Activated CD4-positive, alpha-beta T cell treated with anti-CD3 and anti-CD28 coated beads, Interleukin-2, amount 10 ng/mL, durations not matched to agents 7 days and 5 days (primary cell): ENCODE measurements around the gene TNNC1. TPM values are rescaled to one million over a fixed set of nuclear protein-coding genes. Genes with fewer than 3 reads are reported as not detected.

Source experiments
- CTCF ChIA-PET: fragments of 350-600 bp; sonication (Branson Sonifier 250); formaldehyde crosslinking; loops from one replicate; lab custom pipeline; 2021; ENCODE audit warnings: antibody characterized with exemption; lab: Charles Lee
- POLR2A ChIA-PET: fragments of 350-600 bp; sonication (Branson Sonifier 250); formaldehyde crosslinking; loops from one replicate; lab custom pipeline; 2021; ENCODE audit warnings: antibody characterized with exemption; lab: Charles Lee
- DNase-seq: peaks from one replicate; pipeline ENCODE4 v3.0.0-alpha.2; 2020
- H3K27ac Mint-ChIP-seq: one replicate; pipeline ENCODE4 v1.8.0; 2021; ENCODE audit warnings: mild to moderate bottlenecking, moderate library complexity, mixed read lengths
- H3K27me3 Mint-ChIP-seq: one replicate; pipeline ENCODE4 v1.8.0; 2021; ENCODE audit warnings: mixed read lengths
- H3K36me3 Mint-ChIP-seq: one replicate; pipeline ENCODE4 v1.8.0; 2021; ENCODE audit warnings: low read depth, mixed read lengths
- H3K4me1 Mint-ChIP-seq: one replicate; pipeline ENCODE4 v1.8.0; 2021; ENCODE audit warnings: mixed read lengths
- H3K4me3 Mint-ChIP-seq: one replicate; pipeline ENCODE4 v1.8.0; 2021; ENCODE audit warnings: mild to moderate bottlenecking, moderate library complexity, mixed read lengths
- H3K9me3 Mint-ChIP-seq: one replicate; pipeline ENCODE4 v1.8.0; 2021; ENCODE audit warnings: mixed read lengths
- total RNA-seq, 2 experiments: library from RNA; stranded (reverse); gene quantifications; one replicate each; pipeline ENCODE4 v1.2.3, GENCODE V29; 2021

TNNC1 gene
- total RNA-seq, 2 experiments from 2014 or later = 1.5 to 2.1 TPM

DNA sequence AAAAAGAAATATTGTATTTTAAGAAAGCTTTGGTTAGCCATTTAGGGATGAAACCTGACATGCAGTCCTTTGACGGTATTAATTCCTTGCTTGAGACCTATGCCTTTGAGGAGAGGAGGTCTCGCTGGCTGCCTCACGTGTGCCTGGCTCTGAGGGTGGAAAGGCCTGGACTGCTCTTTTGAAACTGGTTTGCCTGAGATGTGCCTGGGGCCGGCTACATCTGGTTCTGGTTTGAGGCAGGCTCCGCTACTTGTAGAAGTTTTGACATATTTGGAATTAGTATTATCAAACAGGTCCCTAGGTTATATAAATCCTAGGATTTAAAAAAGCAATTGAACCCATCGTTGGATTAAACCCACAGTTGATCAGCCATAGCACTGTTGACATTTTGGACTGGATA, 8.0 kb upstream of the TNNC1 start:
- H3K4me3 Mint-ChIP-seq = no peak overlapping the region
- CTCF ChIA-PET = interaction anchor here (0.9 kb wide), 1 partner anchor 15 kb away, joined by 3 read pairs; no protein-coding TSS in a partner anchor
- peaks cover 38% of the 10 kb centered on the region for H3K36me3 Mint-ChIP-seq

DNA sequence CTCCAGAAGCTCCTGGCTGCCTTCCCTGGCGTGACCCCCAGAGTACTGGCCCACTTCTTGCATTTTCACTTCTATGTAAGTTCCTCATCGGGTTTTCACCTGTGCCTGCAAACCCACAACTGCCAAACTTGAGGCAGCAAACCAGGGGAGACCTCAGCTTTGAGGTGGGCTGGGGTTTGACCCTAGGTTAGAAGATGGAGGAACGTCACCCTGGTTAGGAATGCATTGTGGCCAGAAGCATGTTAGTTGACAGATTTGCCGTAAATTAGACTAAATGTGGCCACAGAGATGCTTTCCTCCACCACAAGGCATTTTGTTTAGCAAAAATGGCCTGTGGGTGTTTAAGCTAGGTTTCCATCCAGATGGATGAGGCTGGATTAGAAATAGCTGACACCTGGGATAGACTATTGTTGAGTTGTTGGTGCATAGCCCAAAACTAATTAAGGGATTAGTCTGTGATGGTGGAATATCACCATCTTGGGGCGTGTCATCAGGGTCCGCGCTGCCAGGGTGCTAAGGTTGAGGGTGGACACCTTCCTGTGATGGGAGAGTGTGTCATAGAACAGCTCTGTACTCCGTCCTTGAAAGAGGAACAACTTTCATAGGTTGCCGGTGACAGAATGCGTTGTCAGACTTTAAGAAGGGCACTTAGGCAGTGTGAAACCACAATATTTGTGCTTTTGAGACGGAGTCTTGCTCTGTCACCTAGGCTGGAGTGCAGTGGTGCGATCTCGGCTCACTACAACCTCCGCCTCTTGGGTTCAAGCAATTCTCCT, 5.1 kb upstream of the TNNC1 start:
- Mint-ChIP-seq H3K4me3 (no peak overlapping the region), H3K36me3 (peaks cover 32% of the 10 kb centered on the region), H3K27me3 (no peaks in the 10 kb centered on the region), H3K9me3 (no peaks in the 10 kb centered on the region), H3K27ac (no peak overlapping the region), H3K4me1 (peaks cover 34% of the 10 kb centered on the region)
- ChIA-PET POLR2A (no interaction called here), CTCF (interaction anchor here (0.9 to 2.9 kb wide), 5 partner anchors 10 to 31 kb away, joined by 3 to 12 read pairs (median 7); no protein-coding TSS in a partner anchor)
- no peak for DNase-seq

More for the DNA sequence above, 8.0 kb upstream of the TNNC1 start:
- POLR2A ChIA-PET = no interaction called here
- no peaks in the 10 kb centered on the region for H3K27me3 Mint-ChIP-seq
- H3K27ac Mint-ChIP-seq = no peak overlapping the region
- H3K9me3 Mint-ChIP-seq = no peaks in the 10 kb centered on the region
- no peak for DNase-seq
- peaks cover 15% of the 10 kb centered on the region for H3K4me1 Mint-ChIP-seq

DNA sequence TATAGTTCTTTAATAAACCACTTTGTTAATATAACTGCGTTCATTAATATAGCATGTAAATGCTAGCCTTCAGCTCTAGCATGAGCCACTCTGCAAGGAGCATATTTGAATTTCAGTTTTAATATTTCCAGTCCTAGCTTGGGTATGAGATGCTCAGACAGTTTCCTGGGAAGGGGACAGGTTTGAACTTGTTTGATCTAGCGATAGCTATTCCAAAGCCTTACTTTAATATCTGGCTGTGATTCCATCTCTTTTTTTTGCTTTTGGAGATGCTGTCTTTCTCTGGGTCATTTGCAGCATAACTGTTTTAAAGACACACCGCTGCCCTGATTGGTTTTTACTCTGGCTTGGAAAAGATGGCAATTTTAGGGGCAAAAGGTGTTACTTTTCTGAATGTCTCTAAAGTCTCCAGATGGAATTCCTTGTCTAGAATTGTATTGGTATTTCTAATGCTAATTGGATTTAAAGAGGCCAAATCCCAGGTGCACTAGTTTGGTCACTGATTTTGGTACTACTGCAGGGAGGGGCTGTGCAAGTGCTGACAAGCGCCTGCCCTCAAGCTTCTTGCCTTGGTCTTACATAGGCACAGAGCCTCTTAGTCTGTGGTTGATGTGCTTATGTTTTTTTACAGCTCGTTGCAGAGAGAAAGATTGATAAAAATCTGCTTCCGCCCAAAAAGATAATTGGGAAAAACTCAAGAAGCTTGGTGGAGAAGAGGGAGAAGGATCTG, 4.4 kb upstream of the TNNC1 start:
- peaks cover 39% of the 10 kb centered on the region for H3K4me1 Mint-ChIP-seq
- no peak overlapping the region for H3K4me3 Mint-ChIP-seq
- no peak for DNase-seq
- H3K27ac Mint-ChIP-seq = peak overlapping the region; percentile 5
- no peaks in the 10 kb centered on the region for H3K9me3 Mint-ChIP-seq
- CTCF ChIA-PET = interaction anchor here (1.9 to 2.9 kb wide), 5 partner anchors 9 to 30 kb away, joined by 5 to 12 read pairs (median 7); no protein-coding TSS in a partner anchor
- POLR2A ChIA-PET = no interaction called here
- no peaks in the 10 kb centered on the region for H3K27me3 Mint-ChIP-seq
- peaks cover 31% of the 10 kb centered on the region for H3K36me3 Mint-ChIP-seq

DNA sequence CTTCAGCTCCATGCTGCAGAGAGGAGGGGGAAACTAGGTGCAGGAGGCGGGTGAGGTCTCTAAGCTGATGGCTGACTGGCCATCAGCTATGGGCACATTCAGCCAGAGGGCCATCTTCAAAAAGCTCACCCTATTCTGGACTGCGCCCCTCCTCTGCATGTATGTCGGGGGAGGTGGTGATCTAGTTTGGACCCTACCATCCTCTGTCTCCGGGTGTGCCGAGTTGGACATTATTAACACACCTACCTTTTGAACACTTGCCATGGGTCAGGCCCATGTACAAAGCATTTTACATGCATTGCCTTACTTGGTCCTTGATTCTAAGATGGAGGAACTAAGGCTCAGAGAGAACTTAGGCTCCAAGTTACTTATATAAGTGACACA, 3.0 kb upstream of the TNNC1 start:
- Mint-ChIP-seq H3K27me3 (no peaks in the 10 kb centered on the region), H3K4me1 (peaks cover 39% of the 10 kb centered on the region), H3K36me3 (peaks cover 24% of the 10 kb centered on the region), H3K9me3 (no peaks in the 10 kb centered on the region), H3K4me3 (peak overlapping the region; percentile 89), H3K27ac (peak overlapping the region; percentile 98)
- POLR2A ChIA-PET = no interaction called here
- CTCF ChIA-PET = interaction anchor here (0.6 to 2.9 kb wide), 7 partner anchors 8 to 45 kb away, joined by 3 to 12 read pairs (median 6); partner anchors contain the start of gene SEMA3G
- no peak for DNase-seq

DNA sequence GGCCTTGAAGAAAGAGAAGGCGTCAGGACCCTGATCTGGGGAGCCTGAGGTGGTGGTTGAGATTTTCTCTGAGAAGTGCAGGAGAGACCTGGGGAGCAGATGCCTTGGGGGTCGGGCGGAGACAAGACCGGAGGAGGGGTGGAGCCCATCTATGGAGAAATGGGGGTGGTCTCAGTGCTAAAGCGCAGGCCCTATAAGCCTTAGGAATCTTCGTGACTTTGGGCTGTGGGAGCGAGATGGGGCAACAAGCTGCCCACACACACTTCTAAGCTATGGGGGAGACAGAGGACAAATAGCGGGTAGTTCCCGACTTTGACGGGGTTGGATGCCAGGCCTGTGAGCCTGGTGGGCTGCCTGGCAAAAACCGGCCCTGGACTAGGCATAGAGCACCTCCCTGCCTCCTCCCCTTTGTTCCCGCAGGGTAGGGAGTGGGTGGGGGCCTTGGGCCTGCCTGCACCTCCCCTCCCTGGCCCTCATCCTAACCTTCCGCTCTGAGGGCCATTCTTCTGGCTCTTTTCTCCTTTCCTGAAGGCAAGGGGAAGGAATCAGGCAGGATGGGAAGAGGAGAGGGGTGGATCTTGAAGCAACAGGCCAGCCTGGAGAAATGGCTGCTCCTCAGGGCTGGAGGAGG, 2.4 kb upstream of the TNNC1 start:
- POLR2A ChIA-PET = no interaction called here
- Mint-ChIP-seq H3K27me3 (no peaks in the 10 kb centered on the region), H3K4me1 (peaks cover 39% of the 10 kb centered on the region), H3K27ac (peak overlapping the region; percentile 98), H3K4me3 (peak overlapping the region; percentile 89), H3K36me3 (peaks cover 24% of the 10 kb centered on the region), H3K9me3 (no peaks in the 10 kb centered on the region)
- DNase-seq = no peak
- CTCF ChIA-PET = interaction anchor here (0.6 to 2.9 kb wide), 5 partner anchors 11 to 44 kb away, joined by 3 to 10 read pairs (median 5); partner anchors contain the start of gene SEMA3G

DNA sequence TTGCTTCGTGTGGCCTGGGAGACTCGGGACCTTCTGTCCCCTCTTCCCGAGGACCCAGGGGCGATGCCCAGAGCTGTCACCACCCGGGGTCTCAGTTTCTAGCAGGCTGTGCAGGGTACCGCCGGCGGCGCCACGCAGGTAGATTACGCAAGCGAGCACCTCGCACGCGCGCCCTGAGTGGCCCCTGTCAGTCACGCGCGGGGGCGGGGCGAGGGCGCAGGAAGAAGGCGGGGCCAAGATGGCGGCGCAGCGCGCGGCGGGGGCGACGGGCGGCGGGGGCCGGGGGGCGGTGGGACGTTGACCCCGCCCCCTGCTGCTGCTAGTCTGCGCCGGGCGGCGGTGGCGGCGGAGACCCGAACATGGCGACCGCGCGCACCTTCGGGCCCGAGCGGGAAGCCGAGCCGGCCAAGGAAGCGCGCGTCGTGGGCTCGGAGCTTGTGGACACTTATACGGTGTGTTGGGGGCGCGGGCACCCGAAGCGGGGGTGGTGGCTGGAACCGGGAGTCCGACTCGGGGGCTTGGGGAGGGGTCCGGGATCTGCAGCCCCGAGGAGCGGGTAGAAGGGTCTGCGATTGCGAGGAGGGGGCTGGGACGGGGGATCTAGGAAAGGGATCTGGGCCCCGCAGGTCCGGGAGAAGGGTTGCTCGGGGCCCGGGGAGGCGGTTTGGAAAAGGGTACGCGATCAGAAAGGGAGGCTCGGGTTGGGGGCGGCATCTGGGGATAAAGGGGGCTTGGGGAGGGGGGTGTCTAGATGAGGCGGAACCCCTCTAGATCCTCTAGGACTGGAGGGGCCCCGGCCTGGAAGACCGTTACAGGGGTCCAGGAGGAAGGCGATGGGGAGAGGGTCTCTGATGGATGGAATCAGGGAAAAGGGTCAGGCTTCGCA, 1.7 kb upstream of the TNNC1 start, which contains the start of gene NISCH:
Gene NISCH, plus strand, starts transcription at position 322 of the 886 bp plus-strand sequence. Its CDS starts 38 bp downstream, at position 360.
- Mint-ChIP-seq H3K9me3 (no peaks in the 10 kb centered on the region), H3K27me3 (no peaks in the 10 kb centered on the region), H3K27ac (peak within 1 kb of the TSS; percentile 98), H3K36me3 (peaks cover 22% of the 10 kb centered on the region), H3K4me1 (peaks cover 39% of the 10 kb centered on the region), H3K4me3 (peak within 1 kb of the TSS; percentile 89)
- CTCF ChIA-PET = interaction anchor here (1.1 kb wide), 1 partner anchor 10 kb away, joined by 5 read pairs; the partner anchor contains the start of gene SEMA3G
- POLR2A ChIA-PET = no interaction called here
- peak; percentile 95 for DNase-seq

DNA sequence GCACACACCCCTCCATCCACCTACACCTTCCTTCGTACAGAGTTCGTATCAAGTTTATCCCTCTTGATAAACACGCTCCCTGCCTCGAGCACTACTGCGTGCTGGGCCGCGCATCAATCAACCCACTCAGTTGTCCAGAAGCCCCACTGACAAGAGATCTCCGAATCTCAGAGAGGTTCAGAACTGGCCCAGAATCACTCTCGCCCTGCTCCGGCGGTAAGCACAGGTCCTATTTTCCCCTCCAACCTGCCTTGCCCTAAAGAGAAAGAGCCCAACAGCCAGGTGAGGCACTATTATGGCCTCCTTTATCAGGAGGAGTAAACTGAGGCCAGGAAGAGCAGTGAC, 1.1 kb upstream of the TNNC1 start:
- Mint-ChIP-seq H3K36me3 (peaks cover 20% of the 10 kb centered on the region), H3K27me3 (no peaks in the 10 kb centered on the region), H3K27ac (peak overlapping the region; percentile 98), H3K4me1 (peaks cover 39% of the 10 kb centered on the region), H3K4me3 (peak overlapping the region; percentile 89), H3K9me3 (no peaks in the 10 kb centered on the region)
- no peak for DNase-seq
- CTCF ChIA-PET = interaction anchor here (1.9 kb wide), 1 partner anchor 43 kb away, joined by 12 read pairs; no protein-coding TSS in a partner anchor
- POLR2A ChIA-PET = no interaction called here

DNA sequence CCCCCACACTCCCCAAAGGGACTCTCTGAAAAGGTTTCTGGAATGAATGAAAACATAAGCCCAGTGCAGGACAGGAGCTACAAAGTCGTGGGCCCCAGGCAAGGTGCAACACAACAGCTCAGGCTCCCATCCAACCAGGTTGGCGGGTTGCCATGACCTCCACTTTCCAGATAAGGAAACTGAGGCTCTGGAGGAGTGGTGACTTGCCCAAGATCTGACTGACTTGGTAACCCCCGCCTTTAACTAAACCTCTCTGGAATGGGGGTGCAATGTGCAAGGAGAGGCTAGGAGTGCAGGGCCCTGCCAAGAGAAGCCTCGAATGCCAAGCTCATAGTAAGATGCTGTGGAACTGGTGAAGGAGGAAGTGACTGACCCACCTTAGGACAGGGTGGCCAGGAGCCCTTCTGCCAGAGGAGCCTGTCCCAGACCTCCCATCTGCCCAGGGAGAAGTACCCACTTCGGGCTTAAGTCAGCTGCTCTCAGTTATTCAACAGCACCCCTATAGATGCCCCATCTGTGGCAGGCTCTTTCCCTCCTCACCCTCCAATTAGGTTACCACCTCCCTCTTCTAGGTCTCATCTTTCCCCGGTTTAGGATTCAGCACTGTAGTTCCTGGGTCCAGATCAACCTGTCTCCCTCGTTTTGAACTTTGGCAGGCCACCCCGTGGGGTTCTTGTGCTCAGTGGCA, 553 bp upstream of the TNNC1 start:
- CTCF ChIA-PET = interaction anchor here (0.9 to 1.9 kb wide), 3 partner anchors 9 to 42 kb away, joined by 4 to 12 read pairs (median 5); partner anchors contain the start of gene SEMA3G
- H3K27me3 Mint-ChIP-seq = no peaks in the 10 kb centered on the region
- peaks cover 16% of the 10 kb centered on the region for H3K36me3 Mint-ChIP-seq
- peaks cover 39% of the 10 kb centered on the region for H3K4me1 Mint-ChIP-seq
- no peaks in the 10 kb centered on the region for H3K9me3 Mint-ChIP-seq
- POLR2A ChIA-PET = no interaction called here
- H3K27ac Mint-ChIP-seq = peak overlapping the region; percentile 98
- H3K4me3 Mint-ChIP-seq = peak overlapping the region; percentile 89
- no peak for DNase-seq

DNA sequence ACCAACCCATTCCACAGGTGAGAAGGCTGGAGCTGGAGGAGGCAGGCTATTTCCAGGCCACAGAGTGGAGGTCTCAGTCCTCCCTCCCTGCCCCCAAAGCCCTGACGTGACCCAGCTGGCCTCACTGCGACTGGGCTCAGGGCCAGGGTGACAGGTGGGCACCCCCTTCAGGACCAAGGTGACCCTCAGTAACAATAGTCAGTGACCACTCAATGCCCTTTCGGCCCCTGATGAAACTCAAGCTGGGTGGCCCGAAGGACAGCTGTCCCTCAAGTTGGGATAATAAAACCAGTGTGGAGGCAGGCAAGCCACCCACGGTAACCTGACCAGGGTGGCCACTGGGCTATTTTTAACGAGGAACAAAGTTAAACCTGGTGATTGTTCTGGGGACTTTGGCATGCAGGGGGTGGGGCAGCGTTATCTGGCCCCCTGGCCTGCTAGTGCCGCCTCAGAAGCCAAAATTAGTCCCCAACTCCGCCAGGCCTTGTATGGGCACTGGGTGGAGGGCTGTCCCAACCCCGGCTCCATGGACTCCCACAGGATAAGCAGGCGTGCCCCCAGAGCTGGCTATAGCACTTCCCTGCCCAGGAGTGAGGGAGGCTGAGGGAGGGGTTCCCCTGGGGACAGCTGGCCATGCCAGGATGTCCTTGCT, 1.1 kb downstream of the TNNC1 start:
- Mint-ChIP-seq H3K36me3 (peaks cover 8% of the 10 kb centered on the region), H3K27me3 (no peaks in the 10 kb centered on the region), H3K27ac (no peak overlapping the region), H3K4me3 (no peak overlapping the region), H3K4me1 (peaks cover 32% of the 10 kb centered on the region), H3K9me3 (no peaks in the 10 kb centered on the region)
- ChIA-PET CTCF (interaction anchor here (1.0 to 1.9 kb wide), 5 partner anchors 14 to 232 kb away, joined by 3 to 12 read pairs (median 5); no protein-coding TSS in a partner anchor), POLR2A (no interaction called here)
- DNase-seq = no peak

DNA sequence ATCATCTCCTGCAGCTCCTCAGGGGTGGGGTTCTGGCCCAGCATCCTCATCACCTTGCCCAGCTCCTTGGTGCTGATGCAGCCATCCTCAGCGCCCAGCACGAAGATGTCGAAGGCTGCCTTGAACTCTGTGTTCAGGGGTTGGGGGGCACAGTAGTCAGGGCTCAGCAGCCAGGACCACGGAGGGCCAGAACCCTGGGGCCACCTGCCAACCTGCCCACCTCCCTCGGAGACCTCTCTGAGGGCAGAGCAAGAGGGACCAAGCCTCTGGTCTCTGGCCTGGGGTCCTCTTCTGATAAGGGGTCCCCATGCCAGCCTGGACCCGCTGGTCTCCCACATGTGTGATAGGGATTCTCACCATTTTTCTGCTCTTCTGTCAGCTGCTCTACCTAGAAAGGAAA, 1.7 kb downstream of the TNNC1 start:
- no peak for DNase-seq
- ChIA-PET CTCF (interaction anchor here (1.0 to 1.6 kb wide), 3 partner anchors 20 to 232 kb away, joined by 3 to 5 read pairs (median 3); no protein-coding TSS in a partner anchor), POLR2A (no interaction called here)
- Mint-ChIP-seq H3K36me3 (peaks cover 3% of the 10 kb centered on the region), H3K4me3 (no peak overlapping the region), H3K27me3 (no peaks in the 10 kb centered on the region), H3K9me3 (no peaks in the 10 kb centered on the region), H3K27ac (no peak overlapping the region), H3K4me1 (peaks cover 28% of the 10 kb centered on the region)
